GM10266 (cell line): ENCODE measurements around the gene AGO3.
A peak's percentile ranks its signal among the peaks of the same experiment; 100 is the strongest.

ENCODE experiments used
- DNase-seq: peaks from one replicate; pipeline ENCODE4 v3.0.0; 2012; ENCODE audit errors: extremely low spot score
- TF ChIP-seq, protein P1 (sequence below): IDR thresholded peaks from 2 replicates; pipeline ENCODE4 v1.5.1; 2012; ENCODE audit warnings: mild to moderate bottlenecking, low read depth; ENCODE audit not compliant: control insufficient read depth, insufficient read depth; ENCODE audit errors: missing control alignments

The AGO3 gene

GRCh38 chr1:36081926-36082485, 151.1 kb downstream of the AGO3 start:
- peak; percentile 16 for DNase-seq

DNA sequence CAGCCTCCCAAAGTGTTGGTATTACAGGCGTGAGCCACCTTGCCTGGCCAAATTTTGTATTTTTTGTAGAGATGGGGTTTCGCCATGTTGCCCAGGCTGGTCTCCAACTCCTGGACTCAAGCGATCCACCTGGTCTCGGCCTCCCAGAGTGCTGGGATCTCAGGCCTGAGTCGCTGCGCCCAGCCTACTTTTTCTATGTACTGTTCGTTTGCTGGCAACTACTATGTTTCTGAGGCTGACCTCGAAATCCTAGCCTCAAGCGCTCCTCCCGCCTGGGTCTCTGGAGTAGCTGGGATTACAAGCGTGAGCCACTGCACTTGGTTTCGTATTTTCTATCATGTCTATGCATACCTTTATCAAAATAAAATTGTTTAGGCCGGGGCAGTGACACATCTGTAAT, 152.3 kb downstream of the AGO3 start:
- TF ChIP-seq, protein P1, sequence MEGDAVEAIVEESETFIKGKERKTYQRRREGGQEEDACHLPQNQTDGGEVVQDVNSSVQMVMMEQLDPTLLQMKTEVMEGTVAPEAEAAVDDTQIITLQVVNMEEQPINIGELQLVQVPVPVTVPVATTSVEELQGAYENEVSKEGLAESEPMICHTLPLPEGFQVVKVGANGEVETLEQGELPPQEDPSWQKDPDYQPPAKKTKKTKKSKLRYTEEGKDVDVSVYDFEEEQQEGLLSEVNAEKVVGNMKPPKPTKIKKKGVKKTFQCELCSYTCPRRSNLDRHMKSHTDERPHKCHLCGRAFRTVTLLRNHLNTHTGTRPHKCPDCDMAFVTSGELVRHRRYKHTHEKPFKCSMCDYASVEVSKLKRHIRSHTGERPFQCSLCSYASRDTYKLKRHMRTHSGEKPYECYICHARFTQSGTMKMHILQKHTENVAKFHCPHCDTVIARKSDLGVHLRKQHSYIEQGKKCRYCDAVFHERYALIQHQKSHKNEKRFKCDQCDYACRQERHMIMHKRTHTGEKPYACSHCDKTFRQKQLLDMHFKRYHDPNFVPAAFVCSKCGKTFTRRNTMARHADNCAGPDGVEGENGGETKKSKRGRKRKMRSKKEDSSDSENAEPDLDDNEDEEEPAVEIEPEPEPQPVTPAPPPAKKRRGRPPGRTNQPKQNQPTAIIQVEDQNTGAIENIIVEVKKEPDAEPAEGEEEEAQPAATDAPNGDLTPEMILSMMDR = no peak
- DNase-seq = no peak

More at GRCh38 chr1:36081926-36082485, 151.1 kb downstream of the AGO3 start:
- TF ChIP-seq, protein P1 = no peak

DNA sequence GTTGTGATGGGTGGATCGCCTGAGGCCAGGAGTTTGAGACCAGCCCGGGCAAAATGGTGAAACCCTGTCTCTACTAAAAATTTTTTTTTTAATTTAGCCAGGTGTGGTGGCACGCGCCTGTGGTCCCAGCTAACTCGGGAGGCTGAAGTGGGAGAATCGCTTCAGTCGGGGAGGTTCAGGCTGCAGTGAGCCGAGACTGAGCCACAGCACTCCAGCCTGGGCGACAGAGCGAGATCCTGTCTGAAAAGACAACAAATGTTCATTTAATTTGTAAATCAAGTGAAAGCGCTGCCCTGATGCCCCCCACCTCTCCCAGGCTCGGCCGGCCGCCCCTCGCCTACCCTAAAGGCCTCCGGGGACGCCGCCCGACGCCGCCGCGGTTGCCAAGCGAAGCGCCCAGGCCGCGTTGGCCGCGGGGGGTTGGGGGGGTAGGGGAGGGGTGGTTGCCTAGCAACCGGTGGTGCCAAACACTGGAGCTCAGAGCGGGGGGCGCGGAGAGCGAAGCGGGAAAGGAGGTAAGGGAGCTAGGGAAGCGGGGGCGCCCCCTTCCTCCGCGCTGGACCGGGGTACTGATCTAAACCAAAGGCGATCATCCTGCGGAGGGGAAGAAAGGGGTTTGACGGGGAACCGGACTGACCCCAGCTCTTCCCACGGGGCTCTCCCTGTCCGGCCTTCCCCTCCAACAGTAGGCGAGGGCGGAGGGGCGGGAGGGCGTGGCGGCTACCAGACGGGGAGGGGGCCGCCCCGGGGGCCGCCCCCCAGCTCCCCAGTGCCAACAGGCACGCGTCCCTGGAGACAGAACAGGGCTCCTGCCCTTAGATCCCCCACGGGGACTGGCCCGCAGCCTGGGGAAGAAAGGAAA, 153.0 kb downstream of the AGO3 start, which contains the start of gene TEKT2:
TEKT2 (plus strand) TSS at position 460 of the 862 bp plus-strand sequence. CDS start 828 bp downstream, outside the sequence.
- DNase-seq = peak; percentile 69
- TF ChIP-seq, protein P1 = no peak

DNA sequence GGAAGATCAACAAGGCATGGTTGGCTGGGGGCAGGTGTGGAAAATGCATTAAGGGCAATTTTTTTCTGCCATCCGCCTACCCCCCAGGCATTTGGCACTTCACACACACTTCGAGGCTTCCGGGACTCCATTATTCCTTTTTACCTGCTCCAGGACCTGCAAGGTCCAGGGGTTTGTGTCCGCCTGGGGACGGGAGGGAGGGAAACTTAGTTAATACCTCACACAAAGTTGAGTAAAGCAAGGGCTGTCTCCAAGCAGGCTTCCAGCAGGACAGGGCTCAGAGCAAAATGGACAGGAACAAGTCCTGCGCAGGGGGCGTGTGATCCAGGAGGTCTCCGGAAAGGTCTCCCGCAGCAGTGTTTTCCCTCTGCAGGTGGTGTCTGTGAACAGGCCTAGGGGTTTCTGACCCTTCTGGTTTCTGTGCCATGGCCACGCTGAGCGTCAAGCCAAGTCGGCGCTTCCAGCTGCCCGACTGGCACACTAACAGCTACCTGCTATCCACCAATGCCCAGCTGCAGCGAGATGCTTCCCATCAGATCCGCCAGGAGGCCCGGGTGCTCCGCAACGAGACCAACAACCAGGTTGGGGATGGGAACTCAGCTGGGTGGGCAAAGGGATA, 153.7 kb downstream of the AGO3 start:
- DNase-seq = peak; percentile 31
- TF ChIP-seq, protein P1 = no peak

- DNase-seq = no peak
- TF ChIP-seq, protein P1 = no peak
Observed at GRCh38 chr1:36085126-36085525, 154.2 kb downstream of the AGO3 start.

DNA sequence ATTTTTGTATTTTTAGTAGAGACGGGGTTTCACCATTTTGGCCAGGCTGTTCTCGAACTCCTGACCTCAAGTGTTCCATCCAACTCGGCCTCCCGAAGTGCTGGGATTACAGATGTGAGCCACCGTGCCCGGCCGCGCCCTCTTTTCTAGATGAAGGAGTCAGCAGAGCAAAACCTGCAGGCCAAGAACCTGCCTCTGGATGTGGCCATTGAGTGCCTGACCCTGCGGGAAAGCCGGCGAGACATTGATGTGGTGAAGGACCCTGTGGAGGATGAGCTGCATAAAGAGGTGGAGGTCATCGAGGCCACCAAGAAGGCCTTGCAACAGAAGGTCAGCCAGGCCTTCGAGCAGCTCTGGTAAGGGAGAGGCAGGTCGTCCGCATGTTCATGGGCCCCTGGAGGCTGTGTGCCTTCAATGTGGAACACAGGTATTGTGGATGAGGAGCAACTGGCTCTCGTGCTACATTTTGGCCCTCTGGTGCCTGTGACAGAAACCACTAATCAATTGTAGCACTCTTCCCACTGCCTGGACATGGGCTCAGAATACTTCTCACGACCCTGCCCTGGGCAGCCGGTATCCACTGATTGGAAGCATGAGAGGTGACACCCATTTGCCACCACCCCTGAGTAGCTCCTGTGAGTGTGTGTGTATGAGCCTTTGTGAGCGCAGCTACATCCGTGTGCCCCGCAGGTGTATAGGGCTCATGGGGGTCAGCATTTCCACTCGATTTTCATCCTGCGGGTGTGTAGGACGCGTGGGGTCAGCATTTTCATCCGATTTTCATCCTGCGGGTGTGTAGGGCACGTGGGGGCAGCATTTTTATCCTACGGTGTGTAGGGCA, 155.0 kb downstream of the AGO3 start:
- TF ChIP-seq, protein P1 = no peak
- DNase-seq = peak; percentile 25
